IMR-90 (cell line): ENCODE measurements around the gene BCL2. TPM values are rescaled to one million over a fixed set of nuclear protein-coding genes. Genes with fewer than 3 reads are reported as not detected.
A peak's percentile ranks its signal among the peaks of the same experiment; 100 is the strongest.

ENCODE experiments used
- ATAC-seq: fragments of 200-7000 bp; cut with Tn5 transposase; 2 replicates; pipeline ENCODE4 v1.9.1; 2020; ENCODE audit warnings: low read depth, mild to moderate bottlenecking, moderate library complexity
- BruUV-seq: library from RNA; stranded (reverse); fragments of 400-500 nt; replicated peaks from 2 replicates; lab custom pipeline; 2021; lab: Mats Ljungman, UMichigan
- CTCF ChIA-PET: fragments of 300-600 bp; formaldehyde crosslinking; extraction: SDS; loops from one replicate; lab custom pipeline; 2021; ENCODE audit warnings: antibody characterized with exemption; lab: Yijun Ruan, JAX
- POLR2A ChIA-PET: fragments of 300-600 bp; sonication (Branson Sonifier 250); formaldehyde crosslinking; loops from one replicate; lab custom pipeline; 2022; ENCODE audit warnings: antibody characterized with exemption; ENCODE audit not compliant: unreplicated experiment; lab: Charles Lee
- DNase-seq: peaks from one replicate; pipeline ENCODE4 v3.0.0; 2013
- H2AFZ ChIP-seq: replicated peaks from 2 replicates; pipeline ENCODE3; 2013; ENCODE audit warnings: low read length, mild to moderate bottlenecking; ENCODE audit not compliant: poor library complexity
- H2AK5ac ChIP-seq: 2 replicates; pipeline ENCODE4 v1.6.1; 2013; ENCODE audit warnings: low read depth, low read length, inconsistent platforms
- H2AK9ac ChIP-seq: replicated peaks from 2 replicates; pipeline ENCODE3; 2013; ENCODE audit warnings: mild to moderate bottlenecking, low read depth, low read length, moderate library complexity; ENCODE audit not compliant: poor library complexity
- H2BK120ac ChIP-seq: 2 replicates; pipeline ENCODE4 v1.6.1; 2013; ENCODE audit warnings: low read depth, low read length, inconsistent platforms
- H2BK15ac ChIP-seq: 3 replicates; pipeline ENCODE4 v1.6.1; 2013; ENCODE audit warnings: low read depth, low read length, inconsistent platforms
- H2BK20ac ChIP-seq: 2 replicates; pipeline ENCODE4 v1.6.1; 2013; ENCODE audit warnings: low read depth, mild to moderate bottlenecking, inconsistent platforms, low read length, moderate library complexity
- H2BK5ac ChIP-seq: 2 replicates; pipeline ENCODE4 v1.6.1; 2013; ENCODE audit warnings: mild to moderate bottlenecking, low read depth, low read length, inconsistent platforms; ENCODE audit not compliant: poor library complexity, severe bottlenecking
- H3K14ac ChIP-seq: replicated peaks from 2 replicates; pipeline ENCODE4 v1.6.1; 2013; ENCODE audit warnings: low read depth, low read length, inconsistent platforms
- H3K18ac ChIP-seq: 2 replicates; pipeline ENCODE4 v1.6.1; 2013; ENCODE audit warnings: low read depth, low read length, control low read depth
- H3K23ac ChIP-seq: 2 replicates; pipeline ENCODE4 v1.6.1; 2013; ENCODE audit warnings: low read depth, low read length, inconsistent platforms
- H3K27ac ChIP-seq: 2 replicates; pipeline ENCODE4 v1.5.1; 2013; ENCODE audit warnings: mild to moderate bottlenecking, control low read depth, low read length; ENCODE audit not compliant: insufficient read depth
- H3K27me3 ChIP-seq: 2 replicates; pipeline ENCODE4 v1.6.1; 2013; ENCODE audit warnings: low read length; ENCODE audit not compliant: control insufficient read depth, insufficient read depth
- H3K36me3 ChIP-seq: 2 replicates; pipeline ENCODE4 v1.6.1; 2013; ENCODE audit warnings: low read length, mixed read lengths; ENCODE audit not compliant: control insufficient read depth, insufficient read depth
- H3K4ac ChIP-seq: 2 replicates; pipeline ENCODE4 v1.6.1; 2013; ENCODE audit warnings: low read depth, low read length, inconsistent platforms
- H3K4me1 ChIP-seq: 2 replicates; pipeline ENCODE4 v1.6.1; 2013; ENCODE audit warnings: low read length, mixed read lengths; ENCODE audit not compliant: control insufficient read depth, insufficient read depth
- H3K4me2 ChIP-seq: 2 replicates; pipeline ENCODE4 v1.6.1; 2013; ENCODE audit warnings: low read depth, mild to moderate bottlenecking, control low read depth, low read length, moderate library complexity
- H3K4me3 ChIP-seq: 2 replicates; pipeline ENCODE4 v1.5.1; 2013; ENCODE audit warnings: low read depth, mild to moderate bottlenecking, control low read depth, low read length, moderate library complexity; ENCODE audit not compliant: insufficient read depth
- H3K56ac ChIP-seq: 2 replicates; pipeline ENCODE4 v1.6.1; 2013; ENCODE audit warnings: low read length, inconsistent platforms; ENCODE audit not compliant: insufficient read depth; ENCODE audit errors: extremely low read depth
- H3K79me1 ChIP-seq, 2 experiments: 2 replicates each; pipeline ENCODE4 v1.6.1; 2013; ENCODE audit warnings: low read length in 2 of 2, inconsistent platforms in 1 of 2, low read depth in 1 of 2
- H3K9ac ChIP-seq: 2 replicates; pipeline ENCODE4 v1.6.1; 2013; ENCODE audit warnings: low read depth, low read length, control low read depth
- H3K9me1 ChIP-seq: 2 replicates; pipeline ENCODE4 v1.6.1; 2013; ENCODE audit warnings: low read length, inconsistent platforms; ENCODE audit not compliant: insufficient read depth
- H3K9me3 ChIP-seq: 2 replicates; pipeline ENCODE4 v1.6.1; 2013; ENCODE audit warnings: low read length; ENCODE audit not compliant: control insufficient read depth, insufficient read depth
- H4K20me1 ChIP-seq: 2 replicates; pipeline ENCODE4 v1.6.1; 2013; ENCODE audit warnings: low read length, inconsistent platforms; ENCODE audit not compliant: insufficient read depth
- H4K5ac ChIP-seq: 2 replicates; pipeline ENCODE4 v1.6.1; 2013; ENCODE audit warnings: mild to moderate bottlenecking, low read depth, low read length, control low read depth
- H4K8ac ChIP-seq, 2 experiments: 2 replicates each; pipeline ENCODE4 v1.6.1; 2013; ENCODE audit warnings: low read depth in 2 of 2, low read length in 2 of 2, control low read depth in 1 of 2, inconsistent platforms in 1 of 2
- H4K91ac ChIP-seq: 2 replicates; pipeline ENCODE4 v1.6.1; 2013; ENCODE audit warnings: low read depth, low read length, inconsistent platforms; ENCODE audit not compliant: insufficient read depth
- BHLHE40 ChIP-seq: fragments of 150-350 bp; IDR thresholded peaks from 2 replicates; pipeline ENCODE4 v1.6.1; 2016; ENCODE audit warnings: mild to moderate bottlenecking, low read depth, low read length
- CEBPB ChIP-seq: IDR thresholded peaks from 2 replicates; pipeline ENCODE4 v1.6.1; 2012; ENCODE audit warnings: low read depth, low read length, improper control_type of control experiment
- CHD1 ChIP-seq: IDR thresholded peaks from 2 replicates; pipeline ENCODE4 v1.6.1; 2012; ENCODE audit warnings: low read depth, low read length, improper control_type of control experiment
- CTCF ChIP-seq: conservative IDR thresholded peaks from 2 replicates; pipeline ENCODE4 v1.5.1; 2012; ENCODE audit warnings: mild to moderate bottlenecking, low read depth, low read length, improper control_type of control experiment
- ELK1 ChIP-seq: fragments of 150-350 bp; IDR thresholded peaks from 2 replicates; pipeline ENCODE4 v1.6.1; 2016; ENCODE audit warnings: low read depth, mild to moderate bottlenecking, low read length, moderate library complexity, borderline replicate concordance
- FOS ChIP-seq: fragments of 150-350 bp; IDR thresholded peaks from 2 replicates; pipeline ENCODE4 v1.6.1; 2016; ENCODE audit warnings: low read depth, low read length
- MAFK ChIP-seq: IDR thresholded peaks from 2 replicates; pipeline ENCODE4 v1.6.1; 2012; ENCODE audit warnings: low read depth, low read length, improper control_type of control experiment
- MAZ ChIP-seq: IDR thresholded peaks from 2 replicates; pipeline ENCODE4 v1.6.1; 2012; ENCODE audit warnings: low read depth, mild to moderate bottlenecking, low read length, improper control_type of control experiment, moderate library complexity, borderline replicate concordance
- MXI1 ChIP-seq: IDR thresholded peaks from 2 replicates; pipeline ENCODE4 v1.6.1; 2012; ENCODE audit warnings: low read depth, mild to moderate bottlenecking, low read length, moderate library complexity, borderline replicate concordance
- NFE2L2 ChIP-seq: fragments of 150-350 bp; IDR thresholded peaks from 2 replicates; pipeline ENCODE4 v1.6.1; 2016; ENCODE audit warnings: low read depth, mild to moderate bottlenecking, low read length
- POLR2A ChIP-seq: IDR thresholded peaks from 2 replicates; pipeline ENCODE4 v1.6.1; 2012; ENCODE audit warnings: mild to moderate bottlenecking, low read depth, low read length
- RAD21 ChIP-seq: IDR thresholded peaks from 2 replicates; pipeline ENCODE4 v1.6.1; 2012; ENCODE audit warnings: low read length, improper control_type of control experiment
- RCOR1 ChIP-seq: IDR thresholded peaks from 2 replicates; pipeline ENCODE4 v1.6.1; 2012; ENCODE audit warnings: mild to moderate bottlenecking, low read length, improper control_type of control experiment; ENCODE audit not compliant: insufficient replicate concordance
- RFX5 ChIP-seq: IDR thresholded peaks from 2 replicates; pipeline ENCODE4 v1.8.0; 2012; ENCODE audit warnings: low read depth, mild to moderate bottlenecking, low read length, moderate library complexity
- SMC3 ChIP-seq: fragments of 150-350 bp; IDR thresholded peaks from 2 replicates; pipeline ENCODE4 v1.6.1; 2016; ENCODE audit warnings: low read depth, mild to moderate bottlenecking, antibody characterized with exemption, low read length, moderate library complexity
- WGBS, 2 experiments: methylation state at CpG; one replicate each; pipeline versions ENCODE4 v1.1.5 to v1.1.7; 2013; ENCODE audit warnings: missing lambda C conversion rate in 2 of 2; ENCODE audit not compliant: insufficient read length in 1 of 2; ENCODE audit errors: extremely low coverage in 2 of 2; 5-methylcytosine and 5-hydroxymethylcytosine counted together
- dilution Hi-C: fragments of 300-500 bp; cut with HindIII; formaldehyde crosslinking; loops from one replicate; pipeline ENCODE4 v1.14.3; 2018; ENCODE audit warnings: low sequenced_read_pairs; ENCODE audit not compliant: unreplicated experiment
- in situ Hi-C: fragments of 300-500 bp; cut with MboI; formaldehyde crosslinking; loops from 3 replicates; pipeline ENCODE4 v1.14.3; 2019; ENCODE audit warnings: low sequenced_read_pairs, inconsistent platforms, mixed read lengths
- intact Hi-C: fragments of 100-400 bp; cut with micrococcal nuclease; formaldehyde crosslinking; loops from 2 replicates; pipeline ENCODE4 v1.10.0; 2022
- polyA plus RNA-seq, 3 experiments: library from polyadenylated mRNA; depleted of rRNA; stranded (reverse); fragments of >200 nt; gene quantifications; 2 replicates each; pipeline ENCODE4 v1.2.3, GENCODE V29; 2012; ENCODE audit warnings: low replicate concordance in 1 of 3
- total RNA-seq: library from RNA; depleted of rRNA; stranded (reverse); fragments of >200 nt; gene quantifications from 2 replicates; pipeline ENCODE4 v1.2.3, GENCODE V29; 2012

Gene BCL2
- total and polyA plus RNA-seq, 2 of the 4 experiments (the other 2 are of a cell fraction), result 0.24 to 0.54 TPM

GRCh38 chr18:63091671-63092364, 227.8 kb downstream of the BCL2 start:
- H2AK9ac ChIP-seq, result no peak overlapping the region
- H3K56ac ChIP-seq, result no peak overlapping the region
- H3K4me1 ChIP-seq, result no peaks in the 10 kb centered on the region
- H3K18ac ChIP-seq, result no peak overlapping the region
- H3K4me3 ChIP-seq, result no peak overlapping the region
- H3K23ac ChIP-seq, result no peak overlapping the region
- H2BK15ac ChIP-seq, result no peak overlapping the region
- peak overlapping the region; percentile 94 for H2BK5ac ChIP-seq
- DNase-seq (no peak), ATAC-seq (no peak)
- H4K91ac ChIP-seq, result no peak overlapping the region
- no peak overlapping the region for H4K8ac ChIP-seq
- H3K4me2 ChIP-seq, result no peak overlapping the region
- H3K14ac ChIP-seq, result no peak overlapping the region
- no peak overlapping the region for H2BK120ac ChIP-seq
- peaks cover 10% of the 10 kb centered on the region for H3K27me3 ChIP-seq
- H3K4ac ChIP-seq, result no peak overlapping the region
- intact Hi-C loops, result no loop called here
- no peak overlapping the region for H4K5ac ChIP-seq
- no peaks in the 10 kb centered on the region for H3K9me3 ChIP-seq
- POLR2A ChIA-PET, result no interaction called here
- BruUV-seq, result no TSS peak
- 88 to 100% methylated on average over 1 to 4 of the region's 4 CpGs for WGBS, 2 experiments
- H3K27ac ChIP-seq, result no peak overlapping the region
- peak overlapping the region; percentile 38 for H2AFZ ChIP-seq
- peaks cover 4% of the 10 kb centered on the region; the same call in 1 of the 2 replicates for H4K20me1 ChIP-seq
- dilution Hi-C loops, result no loop called here
- H3K9ac ChIP-seq, result no peak overlapping the region
- in situ Hi-C loops, result no loop called here
- no peak overlapping the region for H2BK20ac ChIP-seq
- CTCF ChIA-PET, result no interaction called here
- no peak for TF ChIP-seq MAFK
- TF ChIP-seq POLR2A, result no peak
- TF ChIP-seq ELK1, result no peak
- no peak for TF ChIP-seq RAD21
- no peak for TF ChIP-seq FOS
- no peak for TF ChIP-seq SMC3
- TF ChIP-seq NFE2L2, result no peak
- no peak for TF ChIP-seq BHLHE40
- TF ChIP-seq CHD1, result no peak
- no peak for TF ChIP-seq MXI1
- TF ChIP-seq MAZ, result no peak
- TF ChIP-seq RCOR1, result no peak
- TF ChIP-seq CTCF, result no peak
- TF ChIP-seq RFX5, result no peak
- no peak for TF ChIP-seq CEBPB
- H3K79me1 ChIP-seq, result no peaks in the 10 kb centered on the region
- no peaks in the 10 kb centered on the region for H3K36me3 ChIP-seq
- H2AK5ac ChIP-seq, result no peak overlapping the region
- H3K9me1 ChIP-seq, result peaks cover 12% of the 10 kb centered on the region
